NAMALWA (cell line): Measurements from ENCODE around the gene POP7.

Experiments used
- DNase-seq: peaks from one replicate; pipeline ENCODE4 v3.0.0-alpha.2; 2015; ENCODE audit warnings: low spot score

Gene POP7

DNA sequence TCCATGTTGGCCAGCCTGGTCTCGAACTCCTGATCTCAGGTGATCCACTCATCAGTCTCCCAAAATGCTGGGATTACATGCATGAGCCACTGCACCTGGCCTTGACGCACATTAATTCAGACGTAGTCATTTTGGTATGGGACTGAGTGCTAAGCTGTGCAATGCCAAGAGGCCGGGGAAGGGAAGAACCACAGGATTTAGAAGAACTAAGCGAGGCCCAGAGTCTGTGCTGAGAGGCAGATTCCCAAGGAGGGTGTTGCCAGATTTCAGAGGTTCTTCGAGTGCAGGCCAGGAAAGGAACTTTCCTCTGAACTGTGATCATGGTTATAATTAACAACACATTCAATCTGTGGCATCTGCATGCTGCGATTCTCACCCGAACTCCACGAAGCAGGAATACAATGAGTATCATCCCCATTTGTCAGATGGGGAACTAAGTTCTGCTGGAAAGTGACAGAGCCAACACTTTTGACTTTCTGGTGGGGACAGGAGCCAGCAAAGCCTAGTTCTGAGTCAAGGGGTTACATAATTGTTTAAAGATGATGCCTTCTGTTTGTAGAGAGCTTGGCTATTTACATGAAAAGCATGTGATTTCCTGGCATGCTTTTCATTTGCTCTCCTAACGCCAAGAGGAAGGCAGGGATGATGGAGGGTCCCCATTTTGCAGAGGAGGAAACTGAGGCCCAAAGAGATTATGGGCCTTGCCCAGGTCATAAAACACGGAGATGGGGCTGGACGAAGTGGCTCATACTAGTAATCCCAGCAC, 21.3 kb downstream of the POP7 start:
- DNase-seq: no peak

GRCh38 chr7:100728196-100728595, 22.3 kb downstream of the POP7 start:
- DNase-seq: no peak

DNA sequence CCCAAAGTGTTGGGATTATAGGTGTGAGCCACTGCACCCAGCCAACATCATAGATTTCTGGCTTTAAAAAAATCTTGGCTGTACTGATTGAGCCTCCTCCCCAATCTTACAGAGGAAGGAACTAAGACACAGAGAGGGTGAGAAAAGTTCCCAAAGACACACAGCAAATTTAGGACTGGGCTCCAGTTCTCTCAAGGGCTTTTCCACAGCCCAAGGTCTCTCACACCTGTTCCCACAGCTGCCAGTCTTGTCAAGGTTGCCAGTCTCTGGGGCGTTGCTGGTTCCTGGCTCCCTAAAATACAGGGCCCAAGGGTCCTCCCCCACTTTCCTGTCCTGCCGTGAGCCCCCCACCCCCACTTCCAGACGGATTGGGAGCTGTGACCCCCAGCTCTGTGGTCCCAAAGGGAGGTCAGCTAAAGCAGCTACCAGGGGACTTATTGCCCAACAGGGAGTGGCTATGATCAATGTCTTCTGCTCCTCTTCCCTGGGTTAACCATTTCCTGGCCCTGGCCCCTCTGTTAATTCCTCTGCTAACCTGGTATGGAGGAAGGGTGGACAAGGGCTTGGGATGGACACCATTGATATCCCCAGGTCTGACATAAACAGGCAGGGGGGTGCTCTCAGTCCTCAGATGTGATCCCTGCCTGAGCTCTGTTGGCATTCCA, 24.3 kb downstream of the POP7 start:
- DNase-seq: no peak

DNA sequence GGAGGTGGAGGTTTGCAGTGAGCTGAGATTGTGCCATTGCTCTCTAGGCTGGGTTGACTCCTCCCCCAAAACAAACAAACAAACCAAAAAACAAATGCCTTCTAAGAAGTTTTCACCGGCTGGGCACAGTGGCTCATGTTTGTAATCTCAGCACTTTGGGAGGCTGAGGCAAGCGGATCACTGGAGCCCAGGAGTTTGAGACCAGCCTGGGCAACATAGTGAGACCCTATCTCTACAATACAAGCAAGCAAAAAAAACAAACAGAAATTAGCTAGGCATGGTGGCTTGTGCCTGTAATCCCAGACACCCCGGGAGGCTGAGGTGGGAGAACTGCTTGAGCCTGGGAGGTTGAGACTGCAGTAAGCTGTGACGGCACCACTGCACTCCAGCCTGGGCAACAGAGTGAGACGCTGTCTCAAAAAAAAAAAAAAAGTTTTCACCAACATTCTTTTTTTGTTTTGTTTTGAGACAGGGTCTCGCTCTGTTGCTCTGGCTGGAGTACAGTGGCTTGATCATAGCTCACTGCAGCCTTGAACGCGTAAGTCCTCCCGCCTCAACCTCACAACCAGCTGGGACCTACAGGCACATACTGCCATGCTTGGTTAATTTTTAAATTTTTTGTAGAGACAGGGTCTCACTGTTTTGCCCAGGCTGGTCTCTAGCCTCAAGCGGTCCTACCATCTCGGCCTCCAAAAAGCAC, 26.2 kb downstream of the POP7 start:
- DNase-seq: peak; percentile 68

GRCh38 chr7:100735730-100736129, 29.8 kb downstream of the POP7 start:
- no peak for DNase-seq

- no peak for DNase-seq
Observed at GRCh38 chr7:100736671-100737070, 30.8 kb downstream of the POP7 start.

DNA sequence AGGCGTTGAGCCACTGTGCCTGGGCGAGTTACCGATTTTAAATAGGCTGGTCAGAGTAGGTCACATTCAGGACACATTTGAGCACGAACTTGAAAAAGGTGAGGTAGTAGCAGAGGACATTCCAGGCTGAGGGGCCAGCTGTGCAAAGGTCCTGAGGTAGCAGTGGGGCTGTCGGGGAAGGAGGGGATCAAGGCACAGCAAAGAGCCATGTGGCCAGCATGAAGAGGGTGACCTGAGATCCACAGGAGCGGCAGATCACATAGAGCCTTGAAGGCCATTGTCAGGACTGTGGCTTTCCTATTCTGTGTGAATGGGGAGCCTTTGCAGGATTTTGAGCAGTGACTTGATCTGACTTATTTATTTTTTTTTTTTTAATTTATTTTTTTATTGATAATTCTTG, 34.0 kb downstream of the POP7 start:
- DNase-seq: no peak

- DNase-seq: no peak
Observed at GRCh38 chr7:100744605-100745004, 38.7 kb downstream of the POP7 start.

DNA sequence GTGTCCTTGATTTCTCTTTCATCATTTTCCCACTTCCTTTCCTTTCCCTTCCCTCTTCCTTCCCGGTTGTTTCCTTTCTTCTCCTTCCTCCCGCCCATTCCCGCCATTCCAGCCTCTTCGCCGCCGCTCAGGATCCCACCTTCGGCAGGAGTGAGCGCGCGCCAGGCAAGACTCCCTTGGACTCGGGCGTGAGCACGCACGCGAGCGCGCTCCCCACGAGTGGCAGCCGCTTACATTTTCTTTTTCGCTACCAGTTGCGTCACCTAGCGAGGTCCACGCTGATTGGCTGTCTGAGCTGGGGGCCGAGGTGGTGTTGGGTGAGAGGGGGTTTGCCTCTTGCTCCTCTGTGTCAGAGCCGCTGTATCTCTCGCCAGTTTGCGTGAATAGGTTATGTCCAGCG, 39.3 kb downstream of the POP7 start:
- DNase-seq: no peak

DNA sequence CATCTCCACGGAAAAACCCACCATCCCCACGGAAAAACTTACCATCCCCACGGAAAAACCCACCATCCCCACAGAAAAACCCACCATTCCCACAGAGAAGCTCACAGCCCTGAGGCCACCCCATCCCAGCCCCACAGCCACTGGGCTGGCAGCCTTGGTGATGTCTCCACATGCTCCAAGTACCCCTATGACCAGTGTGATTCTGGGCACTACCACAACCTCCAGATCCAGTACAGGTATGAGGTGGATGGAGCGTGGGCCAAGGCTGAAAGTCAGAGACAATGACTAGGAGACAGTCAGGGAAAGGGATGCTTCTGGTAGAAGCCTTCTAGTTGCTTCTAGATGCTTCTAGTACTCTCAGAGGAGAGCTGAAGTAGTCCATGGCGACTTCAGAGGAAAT, 47.1 kb downstream of the POP7 start:
- DNase-seq: no peak

- DNase-seq: no peak
Observed at GRCh38 chr7:100753750-100754149, 47.8 kb downstream of the POP7 start.
